Activated naive CD8-positive, alpha-beta T cell treated with anti-CD3 and anti-CD28 coated beads, Interleukin-2, amount 50 U/mL, for 16 hours (primary cell): ENCODE results near the gene MUC5AC.

ENCODE experiments used
- DNase-seq: peaks from one replicate; pipeline ENCODE4 v3.0.0-alpha.2; 2020; ENCODE audit warnings: low read depth, low spot score

MUC5AC gene

GRCh38 chr11:1225386-1226225 is 67.9 kb downstream of the MUC5AC start:
- no peak for DNase-seq

- no peak for DNase-seq
These were observed 68.7 kb downstream of the MUC5AC start for GRCh38 chr11:1226226-1226985.

GRCh38 chr11:1226986-1227550 is 69.3 kb downstream of the MUC5AC start:
- DNase-seq: no peak

GRCh38 chr11:1227551-1228100 is 69.9 kb downstream of the MUC5AC start:
- DNase-seq: no peak

GRCh38 chr11:1228101-1228821 is 70.5 kb downstream of the MUC5AC start:
- no peak for DNase-seq

- no peak for DNase-seq
These were observed 71.2 kb downstream of the MUC5AC start for GRCh38 chr11:1228921-1229451.

- DNase-seq: no peak
These were observed 71.8 kb downstream of the MUC5AC start for GRCh38 chr11:1229471-1230120.

GRCh38 chr11:1230121-1230455 is 72.3 kb downstream of the MUC5AC start:
- DNase-seq: no peak

GRCh38 chr11:1230456-1231395 is 73.0 kb downstream of the MUC5AC start:
- no peak for DNase-seq

- no peak for DNase-seq
These were observed 73.8 kb downstream of the MUC5AC start for GRCh38 chr11:1231396-1232020.

- no peak for DNase-seq
These were observed 74.5 kb downstream of the MUC5AC start for GRCh38 chr11:1232021-1232882.

- no peak for DNase-seq
These were observed 75.1 kb downstream of the MUC5AC start for GRCh38 chr11:1232883-1233321.

GRCh38 chr11:1233351-1234053 is 75.7 kb downstream of the MUC5AC start:
- DNase-seq: no peak

- DNase-seq: no peak
These were observed 76.4 kb downstream of the MUC5AC start for GRCh38 chr11:1234054-1234720.

GRCh38 chr11:1234771-1235305 is 77.1 kb downstream of the MUC5AC start:
- DNase-seq: no peak

- DNase-seq: no peak
These were observed 77.7 kb downstream of the MUC5AC start for GRCh38 chr11:1235306-1235900.
